NCI-H1417 treated with DMSO at 0.1 percent for 48 hours (cell line): ENCODE data around the gene ATRNL1.

Source experiments
- DNase-seq: peaks from one replicate; lab custom pipeline; 2025; lab: John Stamatoyannopoulos, UW

Gene ATRNL1

GRCh38 chr10:115950320-115950719, 857.2 kb downstream of the ATRNL1 start:
- no peak for DNase-seq

- no peak for DNase-seq
Measured at GRCh38 chr10:115951242-115951641, 858.1 kb downstream of the ATRNL1 start.

GRCh38 chr10:115953281-115953680, 860.1 kb downstream of the ATRNL1 start:
- DNase-seq: no peak

GRCh38 chr10:115953968-115954367, 860.8 kb downstream of the ATRNL1 start:
- no peak for DNase-seq

- DNase-seq: no peak
Measured at GRCh38 chr10:115956225-115957011, 863.3 kb downstream of the ATRNL1 start.

GRCh38 chr10:115957012-115957399, 863.8 kb downstream of the ATRNL1 start:
- DNase-seq: no peak

GRCh38 chr10:115957786-115958442, 864.7 kb downstream of the ATRNL1 start:
- no peak for DNase-seq

- no peak for DNase-seq
Measured at GRCh38 chr10:115963848-115964247, 870.7 kb downstream of the ATRNL1 start.

GRCh38 chr10:115964827-115965226, 871.7 kb downstream of the ATRNL1 start:
- DNase-seq: no peak

- DNase-seq: no peak
Measured at GRCh38 chr10:115965376-115965775, 872.2 kb downstream of the ATRNL1 start.

- DNase-seq: no peak
Measured at GRCh38 chr10:115968236-115968635, 875.1 kb downstream of the ATRNL1 start.

- DNase-seq: no peak
Measured at GRCh38 chr10:115969591-115969990, 876.4 kb downstream of the ATRNL1 start.

GRCh38 chr10:115971921-115972320, 878.8 kb downstream of the ATRNL1 start:
- DNase-seq: no peak

GRCh38 chr10:115972426-115972825, 879.3 kb downstream of the ATRNL1 start:
- no peak for DNase-seq

- no peak for DNase-seq
Measured at GRCh38 chr10:115974351-115974750, 881.2 kb downstream of the ATRNL1 start.

- no peak for DNase-seq
Measured at GRCh38 chr10:115974816-115975430, 881.8 kb downstream of the ATRNL1 start.

GRCh38 chr10:115975506-115975905, 882.3 kb downstream of the ATRNL1 start:
- DNase-seq: no peak

GRCh38 chr10:115976342-115976741, 883.2 kb downstream of the ATRNL1 start:
- DNase-seq: no peak

GRCh38 chr10:115977855-115978254, 884.7 kb downstream of the ATRNL1 start:
- no peak for DNase-seq

- DNase-seq: no peak
Measured at GRCh38 chr10:115979576-115979975, 886.4 kb downstream of the ATRNL1 start.

- no peak for DNase-seq
Measured at GRCh38 chr10:115980470-115980869, 887.3 kb downstream of the ATRNL1 start.

GRCh38 chr10:115981081-115981480, 887.9 kb downstream of the ATRNL1 start:
- no peak for DNase-seq

- DNase-seq: no peak
Measured at GRCh38 chr10:115982076-115982475, 888.9 kb downstream of the ATRNL1 start.
